Posterior cingulate gyrus (tissue), 11 donors: ENCODE measurements around the gene CNPY2.
"Not testable (repeated sequence)": the region's sequence is repeated elsewhere in the genome, so short reads cannot be mapped to it uniquely, and the experiment has no call there.

ENCODE experiments used
- DNase-seq, 10 donors: peaks; one replicate each; pipeline versions ENCODE4 v3.0.0 to v3.0.0-alpha.2; 2020 to 2021; ENCODE audit warnings: mixed read lengths in 3 of 10
- intact Hi-C: fragments of 100-400 bp; cut with DNase I; formaldehyde crosslinking; loops from one replicate; pipeline ENCODE4 v1.15.1; 2023

Gene CNPY2

DNA sequence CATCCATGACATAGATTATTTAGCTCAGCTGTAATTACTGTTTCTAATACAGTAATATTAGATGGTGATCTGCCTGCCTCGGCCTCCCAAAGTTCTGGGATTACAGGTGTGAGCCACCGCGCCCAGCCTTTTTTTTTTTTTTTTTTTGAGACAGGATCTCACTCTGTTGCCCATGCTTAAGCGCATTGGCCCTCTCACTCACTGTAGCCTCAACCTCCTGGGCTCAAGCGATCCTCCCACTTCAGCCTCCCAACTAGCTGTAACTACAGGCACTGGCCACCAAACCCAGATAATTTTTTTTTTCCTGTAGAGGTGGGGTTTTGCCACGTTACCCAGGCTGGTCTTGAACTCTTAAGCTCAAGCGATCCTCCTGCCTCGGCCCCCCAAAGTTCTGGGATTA, 19.7 kb upstream of the CNPY2 start:
- DNase-seq, intact Hi-C loops: not testable (repeated sequence)

DNA sequence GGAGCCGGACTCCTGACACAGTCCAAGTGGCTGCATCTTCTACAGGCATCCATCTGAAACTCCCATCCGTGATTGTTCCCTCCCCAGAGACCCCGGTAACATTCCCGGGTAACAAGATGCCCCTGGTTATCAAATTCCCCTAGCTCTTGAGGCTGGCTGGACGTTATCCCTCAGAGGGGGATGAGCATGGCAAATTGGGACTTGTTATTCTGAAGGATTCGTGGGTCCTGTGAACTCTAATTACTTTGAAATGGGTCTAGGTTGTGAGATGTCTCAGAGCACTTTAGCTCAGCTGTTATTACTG, 18.7 kb upstream of the CNPY2 start:
- intact Hi-C loops, result loop anchor here (1.0 kb wide), 1 partner anchor 130 kb away; no protein-coding TSS in a partner anchor

DNA sequence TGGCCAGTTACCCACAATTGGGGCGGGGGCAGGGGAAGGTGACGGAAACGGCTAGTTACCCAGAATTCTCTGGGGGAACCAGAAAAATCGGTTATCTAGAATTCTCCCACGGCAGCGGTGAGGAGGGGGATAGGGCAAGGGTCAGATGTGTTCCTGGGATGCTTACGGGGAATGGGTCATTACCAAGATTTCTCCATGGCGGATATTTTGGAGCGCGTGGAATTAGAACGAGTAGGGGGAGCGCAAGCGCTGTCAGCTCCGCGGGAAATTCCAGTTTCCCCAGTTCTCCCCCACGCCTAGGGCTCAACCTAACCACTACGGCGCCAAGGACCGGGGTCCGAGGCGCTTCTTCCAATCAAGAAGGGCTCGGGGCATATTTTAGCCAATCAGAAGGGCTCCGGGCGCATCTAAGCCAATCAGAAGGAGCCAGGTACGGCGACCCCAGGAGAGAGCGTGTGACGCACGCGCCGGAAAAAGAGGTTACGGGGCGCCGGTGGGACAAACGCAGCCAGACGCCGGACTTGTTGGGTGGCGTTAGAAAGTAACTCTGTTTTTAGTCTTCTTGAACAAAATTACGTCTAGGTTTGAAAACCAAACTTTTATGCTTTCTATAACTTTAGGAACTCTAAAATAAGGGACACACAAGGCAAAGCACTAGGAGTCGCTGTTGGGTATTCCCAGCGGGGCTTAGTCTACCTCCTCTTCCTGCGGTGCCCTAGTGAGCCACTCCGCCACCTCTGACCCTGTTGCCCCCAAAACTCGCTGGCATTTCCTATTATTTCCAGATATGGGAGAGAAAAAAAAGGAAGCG, 18.1 kb upstream of the CNPY2 start, which contains the start of gene PAN2:
Gene PAN2, minus strand, starts transcription at position 322 of the 811 bp plus-strand sequence. CDS start 906 bp downstream, outside the sequence.
- intact Hi-C loops, result loop anchor here (1.0 kb wide), 1 partner anchor 130 kb away; no protein-coding TSS in a partner anchor
- DNase-seq, result peak; percentile 90 to 99 (median 94)

More for the DNA sequence above, 18.7 kb upstream of the CNPY2 start:
- DNase-seq, result no peak

DNA sequence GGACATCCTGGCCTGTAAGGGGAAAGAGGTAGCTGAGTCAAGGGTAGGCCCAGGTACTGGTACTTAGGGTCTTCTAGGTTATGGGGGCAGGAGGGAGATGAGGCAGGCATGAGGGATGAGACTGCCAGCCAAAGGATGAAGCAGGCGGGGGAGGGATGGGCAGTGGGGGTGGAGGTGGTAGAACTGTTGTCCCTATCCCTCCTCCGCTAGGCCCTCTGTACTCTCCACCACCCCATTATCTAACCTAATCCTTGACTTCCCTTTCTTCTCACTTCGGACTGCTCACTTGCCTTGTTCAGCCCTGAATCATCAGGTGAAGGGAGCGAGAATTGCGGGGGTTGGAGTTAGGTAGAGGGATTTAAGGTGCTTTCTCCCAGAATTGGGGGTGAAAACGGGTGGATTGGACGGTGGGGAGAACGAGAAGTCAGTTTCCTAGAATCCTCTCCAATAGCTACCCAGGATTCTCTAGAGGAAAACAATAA, 17.4 kb upstream of the CNPY2 start:
- intact Hi-C loops, result no loop called here
- peak in 1 of 10 donors; percentile 27 for DNase-seq

DNA sequence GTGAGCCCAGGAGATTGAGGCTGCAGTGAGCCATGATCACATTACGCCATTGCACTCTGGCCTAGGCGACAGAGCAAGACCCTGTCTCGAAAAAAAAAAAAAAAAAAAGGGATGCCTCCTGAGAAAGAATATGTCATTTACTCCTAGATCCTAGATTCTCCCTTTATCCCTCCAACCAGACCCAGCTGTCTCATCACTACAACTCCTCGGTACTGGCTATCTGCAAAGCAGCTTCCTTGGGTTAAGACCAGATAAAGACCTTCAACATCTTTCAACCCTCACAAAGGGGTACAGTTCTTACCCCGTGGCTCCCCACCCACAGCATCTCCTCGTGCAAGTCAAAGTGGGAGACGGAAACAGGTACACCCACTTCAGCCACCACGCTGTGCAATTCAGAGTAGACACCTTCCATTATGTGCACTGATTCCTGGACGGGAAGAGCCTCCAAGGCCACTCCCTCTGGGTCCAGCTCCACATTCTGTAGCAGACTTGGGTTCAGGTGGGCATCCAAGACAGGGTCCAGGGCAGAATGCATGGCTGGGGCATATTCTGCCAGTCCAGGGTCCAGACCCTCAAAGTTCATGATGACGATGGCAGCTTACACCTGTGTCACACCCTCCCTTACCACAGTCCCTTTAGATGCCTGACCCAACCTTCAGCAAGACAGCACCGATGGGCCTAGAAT, 16.9 kb upstream of the CNPY2 start:
- peak in 1 of 10 donors; percentile 62 for DNase-seq

DNA sequence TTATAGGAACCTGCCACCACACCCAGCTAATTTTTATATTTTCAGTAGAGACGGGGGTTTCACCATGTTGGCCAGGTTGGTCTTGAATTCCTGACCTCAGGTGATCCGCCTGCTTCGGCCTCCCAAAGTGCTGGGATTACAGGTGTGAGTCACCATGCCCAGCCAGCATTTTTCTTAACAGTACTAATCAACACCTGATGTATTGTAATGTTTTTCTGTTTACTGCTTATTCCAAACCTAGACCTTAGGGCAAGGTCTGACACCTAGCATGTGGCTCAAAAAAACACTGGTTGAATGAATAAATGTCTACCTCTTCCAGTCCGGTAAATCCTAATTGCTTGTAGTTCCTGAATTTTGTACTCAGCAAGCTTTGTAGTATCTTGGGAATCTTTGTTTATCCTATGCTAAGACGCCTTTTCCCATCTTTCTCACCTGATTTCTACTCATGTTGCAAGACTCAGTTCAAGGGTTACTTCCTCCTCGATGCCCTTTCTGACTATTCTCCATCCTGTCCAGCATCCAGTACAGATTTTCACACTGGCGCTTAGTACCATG, 15.2 kb upstream of the CNPY2 start:
- DNase-seq, result peak in 1 of 10 donors; percentile 19
- intact Hi-C loops, result no loop called here

More for the DNA sequence above, 16.9 kb upstream of the CNPY2 start:
- intact Hi-C loops, result no loop called here

DNA sequence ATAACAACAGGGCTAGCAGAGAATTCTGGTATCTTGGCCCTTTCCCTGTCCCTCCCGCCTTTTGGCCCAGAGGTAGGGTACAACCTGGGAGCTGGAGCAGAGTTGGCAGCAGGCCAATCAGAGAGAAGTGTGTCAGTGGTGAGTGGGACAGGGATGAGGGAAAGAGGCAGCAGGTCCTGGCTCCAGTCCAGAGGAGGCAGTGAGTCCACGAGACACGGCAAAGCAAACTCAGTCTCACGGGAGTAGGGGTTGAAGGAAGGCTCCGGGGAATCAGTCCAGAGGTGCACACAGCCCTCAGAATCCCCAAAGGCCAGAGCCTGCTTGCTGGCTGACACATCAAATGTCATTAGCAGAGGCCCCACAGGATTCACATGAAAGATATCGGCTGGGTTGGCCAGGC, 10.7 kb upstream of the CNPY2 start:
- intact Hi-C loops, result no loop called here
- peak in 1 of 10 donors; percentile 77 for DNase-seq

DNA sequence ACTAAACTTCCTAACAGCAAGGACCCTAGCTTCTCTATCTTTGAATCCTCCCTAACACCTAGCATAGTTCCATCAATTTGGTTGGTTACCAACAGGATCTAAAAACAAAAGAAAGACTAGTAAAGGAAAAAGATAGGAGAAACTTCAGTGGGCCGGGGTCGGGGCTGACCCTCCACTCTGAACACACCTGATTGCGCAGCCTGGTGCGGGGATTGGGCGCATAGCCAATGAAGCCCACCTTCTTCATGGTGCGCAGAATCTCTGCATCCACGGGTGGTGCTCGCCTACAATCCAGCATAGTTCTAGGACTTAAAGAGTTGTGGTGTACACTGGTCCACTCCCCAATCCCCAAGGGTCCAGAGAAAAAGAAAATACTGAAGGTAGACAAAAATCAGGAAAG, 10.3 kb upstream of the CNPY2 start:
- peak in 1 of 10 donors; percentile 49 for DNase-seq
- intact Hi-C loops, result no loop called here

DNA sequence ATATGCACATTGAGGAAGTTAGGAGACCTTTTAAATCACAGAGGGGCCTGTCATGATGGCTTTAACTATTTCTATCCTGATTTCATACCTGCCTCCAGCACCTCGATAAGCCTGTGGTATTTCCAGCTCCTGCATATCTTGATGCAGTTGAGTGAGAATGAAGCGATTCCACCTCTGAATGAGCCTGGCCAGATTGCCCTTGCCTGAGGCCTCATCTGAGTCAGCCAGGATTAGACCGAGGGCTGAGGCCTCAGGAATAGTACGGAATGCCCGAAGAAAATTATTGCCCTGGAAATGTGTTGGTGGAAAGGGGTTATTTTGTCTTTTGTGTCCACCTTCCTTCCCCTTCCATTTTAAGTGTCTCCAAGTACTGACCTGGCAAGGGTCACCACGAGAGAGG, 8.4 kb upstream of the CNPY2 start:
- intact Hi-C loops, result no loop called here

DNA sequence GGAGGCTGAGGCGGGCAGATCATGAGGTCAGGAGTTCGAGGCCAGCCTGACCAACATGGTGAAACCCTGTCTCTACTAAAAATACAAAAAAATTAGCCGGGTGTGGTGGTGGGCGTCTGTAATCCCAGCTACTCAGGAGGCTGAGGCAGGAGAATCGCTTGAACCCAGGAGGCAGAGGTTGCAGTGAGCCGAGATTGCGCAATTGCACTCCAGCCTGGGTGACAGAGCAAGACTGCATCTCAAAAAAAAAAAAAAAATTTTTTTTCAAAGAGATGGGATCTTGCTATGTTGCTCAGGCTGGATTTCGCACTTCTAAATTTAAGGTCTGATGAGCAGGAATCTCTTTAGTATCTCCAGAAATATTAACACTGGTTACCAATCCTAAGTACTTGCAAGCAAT, 5.8 kb upstream of the CNPY2 start:
- intact Hi-C loops, DNase-seq: not testable (repeated sequence)

More for the DNA sequence above, 8.4 kb upstream of the CNPY2 start:
- DNase-seq, result no peak

DNA sequence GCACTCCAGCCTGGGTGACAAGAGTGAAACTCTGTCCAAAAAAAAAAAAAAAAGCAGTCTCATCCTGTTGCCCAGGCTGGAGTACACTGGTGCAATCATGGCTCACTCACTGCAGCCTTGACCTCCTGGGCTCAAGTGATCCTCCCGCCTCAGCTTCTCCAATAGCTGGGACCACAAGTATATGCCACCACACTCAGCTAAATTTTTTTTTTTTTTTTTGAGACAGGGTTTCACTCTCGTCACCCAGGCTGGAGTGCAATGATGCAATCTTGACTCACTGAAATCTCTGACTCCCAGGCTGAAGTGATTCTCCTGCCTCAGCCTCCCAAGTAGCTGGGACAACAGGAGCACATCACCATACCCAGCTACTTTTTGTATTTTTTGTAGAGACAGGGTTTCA, 5.2 kb upstream of the CNPY2 start:
- intact Hi-C loops, result no loop called here
- DNase-seq, result peak in 1 of 10 donors; percentile 31

DNA sequence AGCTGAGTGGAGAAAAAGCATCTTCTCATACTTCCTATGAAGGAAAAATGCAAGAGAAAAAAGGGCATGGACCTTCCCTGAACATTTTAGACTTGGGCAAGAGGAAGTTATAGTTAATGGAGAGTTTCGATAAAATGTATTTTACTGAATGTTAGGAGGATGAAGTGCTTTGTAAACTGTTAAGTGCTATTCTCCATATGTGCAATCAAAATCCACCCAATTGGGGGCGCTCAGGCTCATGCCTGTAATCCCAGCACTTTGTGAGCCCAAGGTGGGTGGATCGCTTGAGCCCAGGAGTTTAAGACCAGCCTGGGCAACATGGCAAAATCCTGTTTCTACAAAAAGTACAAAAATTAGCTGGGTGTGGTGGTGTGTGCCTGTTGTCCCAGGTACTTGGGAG, 1.9 kb upstream of the CNPY2 start:
- intact Hi-C loops, result loop anchor here (5.0 kb wide), 1 partner anchor 145 kb away; no protein-coding TSS in a partner anchor
- no peak for DNase-seq

DNA sequence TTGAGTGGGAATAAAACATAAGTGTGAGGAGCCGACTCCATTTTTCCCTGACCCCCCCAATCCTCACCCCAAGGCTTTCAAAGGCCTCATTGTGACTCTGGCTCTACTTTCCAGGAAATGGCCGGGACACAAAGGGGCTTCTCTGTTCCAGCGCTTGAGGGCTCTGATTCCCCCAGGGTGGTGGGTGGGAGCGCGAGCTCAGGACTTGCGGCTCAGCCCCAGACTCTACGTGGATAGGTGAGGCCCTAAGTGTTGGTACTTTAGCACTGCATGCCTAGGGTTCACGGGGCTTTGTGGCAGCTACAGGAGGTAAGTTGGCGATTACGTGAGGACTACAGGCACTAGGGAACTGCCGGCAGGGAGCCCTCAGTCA, 553 bp downstream of the CNPY2 start:
- intact Hi-C loops, result loop anchor here (5.0 kb wide), 1 partner anchor 147 kb away; no protein-coding TSS in a partner anchor
- DNase-seq, result peak in 6 of 10 donors; percentile 17 to 92 (median 56)

DNA sequence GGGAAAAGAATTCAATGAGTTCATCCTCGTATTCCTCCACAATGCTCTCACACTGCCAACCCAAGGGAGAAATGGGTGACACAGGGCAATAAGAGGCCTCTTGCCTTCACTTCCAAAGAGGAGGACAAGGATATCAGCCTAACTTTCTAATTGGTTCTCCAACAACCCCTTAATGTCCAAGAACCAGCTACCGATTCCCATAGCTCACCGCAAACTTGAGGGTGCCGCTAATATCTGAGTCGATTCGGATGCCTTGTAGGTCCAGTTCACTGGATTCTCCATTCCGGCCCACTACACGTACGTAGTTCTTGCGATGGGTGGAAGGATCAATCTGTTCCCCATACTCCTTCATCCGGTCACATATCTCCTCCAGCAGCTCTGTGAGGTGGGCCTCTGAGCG, 4.8 kb downstream of the CNPY2 start:
- intact Hi-C loops, result no loop called here
- peak in 1 of 10 donors; percentile 9 for DNase-seq

DNA sequence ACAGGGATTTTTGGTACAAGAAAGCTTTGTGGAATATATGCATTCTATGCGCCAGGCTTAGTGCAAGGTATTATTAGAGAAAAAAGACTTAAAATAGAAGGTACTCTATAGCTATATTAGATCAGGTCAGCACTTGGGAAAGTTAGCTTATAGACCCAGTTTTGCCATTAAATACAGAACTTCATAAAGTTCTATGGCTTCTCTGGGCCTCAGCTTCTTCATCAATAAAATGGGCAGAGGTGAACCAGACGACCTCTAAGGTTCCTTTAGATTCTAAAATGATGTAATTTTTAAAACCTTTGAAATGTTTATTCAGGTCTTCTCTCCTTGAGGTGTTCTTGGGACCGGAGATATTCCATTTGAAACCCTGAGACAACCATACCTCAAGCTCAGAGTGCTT, 7.1 kb downstream of the CNPY2 start:
- intact Hi-C loops, result no loop called here
- DNase-seq, result peak in 1 of 10 donors; percentile 7

DNA sequence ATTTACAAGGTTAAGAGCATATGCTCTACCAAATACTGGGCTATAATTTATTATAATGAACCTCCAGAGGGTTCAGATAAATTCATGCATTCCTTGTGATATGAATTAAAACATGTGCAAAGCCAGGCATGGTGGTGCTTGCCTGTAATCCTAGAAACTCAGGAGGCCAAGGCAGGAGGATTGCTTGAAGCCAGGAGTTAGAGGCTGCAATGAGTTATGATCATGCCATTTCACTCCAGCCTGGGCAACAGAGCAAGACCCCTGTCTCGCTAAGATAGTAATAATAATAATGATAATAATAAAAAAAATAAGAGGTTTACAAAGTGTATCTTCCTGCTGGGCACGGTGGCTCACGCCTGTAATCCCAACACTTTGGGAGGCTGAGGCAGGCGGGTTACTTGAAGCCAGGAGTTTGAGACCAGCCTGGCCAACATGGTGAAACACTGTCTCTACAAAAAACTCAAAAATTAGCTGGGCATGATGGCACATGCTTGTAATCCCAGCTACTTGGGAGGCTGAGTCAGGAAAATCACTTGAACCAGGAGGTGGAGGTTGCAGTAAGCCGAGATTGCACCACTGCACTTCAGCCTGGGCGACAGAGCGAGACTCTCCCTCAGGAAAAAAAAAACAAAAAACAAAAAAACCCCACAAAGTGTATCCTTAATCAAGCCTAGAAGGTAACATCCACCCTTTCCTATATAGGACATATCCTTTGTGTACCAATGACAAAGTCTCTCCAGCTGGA, 8.4 kb downstream of the CNPY2 start:
- DNase-seq, result no peak
- intact Hi-C loops, result no loop called here

DNA sequence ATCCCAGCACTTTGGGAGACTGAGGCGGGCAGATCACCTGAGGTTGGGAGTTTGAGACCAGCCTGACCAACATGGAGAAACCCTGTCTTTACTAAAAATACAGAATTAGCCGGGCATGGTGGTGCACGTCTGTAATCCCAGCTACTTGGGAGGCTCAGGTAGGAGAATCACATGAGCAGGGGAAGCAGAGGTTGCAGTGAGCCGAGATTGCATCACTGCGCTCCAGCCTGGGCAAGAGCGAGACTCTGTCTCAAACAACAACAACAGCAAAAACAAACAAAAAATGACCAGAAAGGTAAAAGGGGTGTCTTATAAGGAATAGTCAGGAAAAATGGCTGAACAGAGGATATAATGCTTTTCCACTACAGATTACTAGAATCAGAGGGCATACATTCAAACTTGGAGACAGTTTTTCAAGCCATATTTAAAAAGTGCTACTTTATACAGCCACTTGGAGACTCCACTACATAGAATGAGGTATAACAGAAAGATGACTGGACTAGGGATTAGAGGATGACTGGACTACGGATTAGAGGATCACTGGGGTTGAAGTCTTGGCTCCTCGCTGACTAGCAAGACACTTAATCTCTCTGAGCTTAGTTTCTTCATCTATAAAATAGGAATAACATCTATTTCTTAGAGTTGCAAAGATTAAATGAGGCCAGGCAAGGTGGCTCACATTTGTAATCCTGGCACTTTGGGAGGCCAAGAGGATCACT, 10.8 kb downstream of the CNPY2 start:
- intact Hi-C loops, result no loop called here
- DNase-seq, result no peak

DNA sequence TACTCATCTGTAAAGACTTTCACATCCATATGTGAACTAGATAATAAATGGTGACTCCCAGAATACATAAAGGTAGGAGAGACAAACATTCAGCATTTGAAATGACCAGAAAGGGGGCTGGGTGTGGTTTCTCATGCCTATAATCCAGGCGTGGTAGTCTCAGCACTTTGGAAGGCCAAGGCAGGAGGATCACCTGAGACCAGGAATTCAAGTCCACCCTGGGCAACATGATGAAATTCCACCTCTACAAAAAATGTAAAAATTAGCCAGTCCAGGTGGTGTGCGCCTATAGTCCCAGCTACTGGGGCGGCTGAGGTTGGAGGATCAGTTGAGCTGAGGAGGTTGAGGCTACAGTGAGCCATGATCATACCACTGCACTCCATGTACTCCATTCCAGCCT, 11.5 kb downstream of the CNPY2 start:
- intact Hi-C loops, result no loop called here
- no peak for DNase-seq

DNA sequence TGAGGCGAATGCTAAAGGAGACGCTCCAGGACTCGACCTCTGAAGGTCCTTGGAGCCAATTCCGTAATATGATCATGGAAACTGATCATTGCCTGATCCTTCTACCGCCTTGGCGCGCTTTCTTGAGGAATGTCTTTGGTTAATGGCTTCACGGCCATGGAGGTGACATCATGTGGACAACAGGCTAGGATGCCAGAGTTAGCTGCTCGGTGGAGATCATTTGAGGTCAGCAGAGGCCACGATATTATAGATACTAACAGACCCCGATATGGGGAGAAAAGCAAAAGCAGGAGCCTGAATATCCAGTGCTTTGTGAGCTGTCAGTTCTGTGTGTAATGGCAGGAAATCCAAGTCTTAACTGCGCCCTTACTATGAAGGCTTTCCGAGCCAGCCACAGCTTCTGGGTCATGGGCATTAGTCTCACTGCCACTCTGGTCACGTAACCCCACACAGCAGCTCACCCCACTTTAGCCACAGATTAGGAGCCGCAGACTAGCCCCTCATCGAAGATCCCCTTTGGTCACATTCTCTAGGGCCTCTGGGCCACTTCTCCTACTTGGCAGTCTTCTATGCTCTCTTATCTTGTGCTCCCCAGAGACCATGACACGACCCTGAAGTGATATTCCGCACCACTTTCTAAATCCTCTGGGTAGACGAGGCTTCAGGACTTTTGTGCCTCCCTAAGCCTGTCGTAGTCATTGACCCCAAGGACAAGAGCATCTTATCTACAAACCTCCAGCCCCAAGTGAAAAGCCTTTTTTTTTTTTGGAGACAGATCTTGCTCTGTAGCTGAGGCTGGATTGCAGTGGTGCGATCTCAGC, 14.9 kb downstream of the CNPY2 start:
- DNase-seq, result no peak
- intact Hi-C loops, result no loop called here
